ENCODE results near the gene PSTPIP2. TPM values are rescaled to one million over a fixed set of nuclear protein-coding genes. Genes with fewer than 3 reads are reported as not detected.

PSTPIP2 gene
- total and polyA plus RNA-seq, 2 donors (not counting 3 experiments of a cell fraction or from before 2014, with no cell fraction given): 1.6 to 4.9 TPM

- H3K9me1 ChIP-seq (replicated peaks; ENCODE audit: control insufficient read depth, extremely low read depth, insufficient read depth, low read length): no peaks in the 10 kb centered on the region
- no peaks in the 10 kb centered on the region for H3K36me3 ChIP-seq (ENCODE audit: control insufficient read depth in 2 of 2, extremely low read depth in 1 of 2, insufficient read depth in 2 of 2, low read length in 2 of 2)
- dilution Hi-C loops (cut with MboI; ENCODE audit: extremely low pct_ligation_motif_present, low sequenced_read_pairs) (no loop called here), intact Hi-C loops (cut with micrococcal nuclease) (loop anchor here (10.0 kb wide), 1 partner anchor 63 kb away; no protein-coding TSS in a partner anchor)
- H3K4me1 ChIP-seq (ENCODE audit: control insufficient read depth, extremely low read depth, insufficient read depth, low read length): no peaks in the 10 kb centered on the region
- FAIRE-seq (no peak), DNase-seq (ENCODE audit: low read depth, low spot score) (no peak)
- H3K27ac ChIP-seq (ENCODE audit: insufficient read depth, low read depth, low read length): no peak overlapping the region
- H3K9me3 ChIP-seq (replicated peaks; ENCODE audit: control insufficient read depth, insufficient read depth, low read length): no peaks in the 10 kb centered on the region
- no peak overlapping the region for H3K9ac ChIP-seq (replicated peaks; ENCODE audit: extremely low read depth, insufficient read depth, low read length)
- ChIA-PET CTCF (interaction anchor here (1.8 to 2.7 kb wide), 2 partner anchors 8 to 12 kb away, joined by 7 to 13 read pairs; no protein-coding TSS in a partner anchor), POLR2A (no interaction called here)
- TF ChIP-seq JUN (IDR thresholded peaks at IDR 0.05; ENCODE audit: borderline replicate concordance, insufficient read depth, insufficient read length, low read depth) (no peak), POLR2A (IDR thresholded peaks at IDR 0.05; ENCODE audit: low read depth, low read length) (no peak), POLR2AphosphoS5 (IDR thresholded peaks at IDR 0.05; ENCODE audit: insufficient read depth, low read depth, low read length) (no peak), FOS (IDR thresholded peaks at IDR 0.05; ENCODE audit: borderline replicate concordance, insufficient read depth, low read length) (no peak), EZH2 (IDR thresholded peaks at IDR 0.05; ENCODE audit: borderline replicate concordance, low read depth, low read length, severe bottlenecking) (no peak), CTCF (IDR thresholded peaks at IDR 0.05; ENCODE audit: extremely low read depth in 1 of 2, insufficient read depth in 1 of 2, low read depth in 1 of 2, low read length in 2 of 2) (no peak), MAX (IDR thresholded peaks at IDR 0.05; ENCODE audit: insufficient read depth, insufficient read length) (no peak)
- H3K79me2 ChIP-seq (ENCODE audit: control insufficient read depth, insufficient read depth, low read length): no peaks in the 10 kb centered on the region
- BruUV-seq (replicated peaks): no TSS peak
- no peak overlapping the region for H2AFZ ChIP-seq (ENCODE audit: low read depth, low read length)
- no peak overlapping the region for H3K4me3 ChIP-seq (replicated peaks in 1 of 3; ENCODE audit: insufficient read depth in 1 of 3, low read depth in 1 of 3, low read length in 3 of 3)
- H3K4me2 ChIP-seq (ENCODE audit: insufficient read depth, low read length): no peak overlapping the region
- no peaks in the 10 kb centered on the region for H4K20me1 ChIP-seq (replicated peaks; ENCODE audit: control insufficient read depth, extremely low read depth, insufficient read depth, low read length)
- no peaks in the 10 kb centered on the region for H3K27me3 ChIP-seq (ENCODE audit: control insufficient read depth in 2 of 2, insufficient read depth in 2 of 2, low read length in 2 of 2)
Measured at GRCh38 chr18:46061387-46061786, 10.7 kb downstream of the PSTPIP2 start.

Measured in endothelial cell of umbilical vein (primary cell).